Tibial nerve (tissue), 3 donors: ENCODE data around the gene TTN.

Experiments
- CTCF ChIP-seq, 5 experiments: fragments of 200-600 bp in 3 of 5; fragments of 450-650 bp in 2 of 5; sonication (generic) in 3 of 5; IDR thresholded peaks; one replicate each; pipeline ENCODE4 v1.5.1; 2016 to 2019; ENCODE audit warnings: antibody characterized with exemption in 5 of 5, mild to moderate bottlenecking in 3 of 5, moderate library complexity in 2 of 5
- POLR2A ChIP-seq, 2 donors: fragments of 450-650 bp; IDR thresholded peaks; one replicate each; pipeline ENCODE4 v1.6.1; 2017; ENCODE audit warnings: antibody characterized with exemption in 2 of 2, mild to moderate bottlenecking in 2 of 2, moderate library complexity in 2 of 2

GRCh38 chr2:178718988-178719387 lies 88.2 kb downstream of the TTN start:
- TF ChIP-seq CTCF (IDR thresholded peaks at IDR 0.05) (no peak), POLR2A (IDR thresholded peaks at IDR 0.05) (no peak)
